T-helper 2 cell treated with Interferon-gamma antibody and Interleukin-4, amounts not matched to agents 5 μg/mL and 100 μg/mL, for 36 hours (primary cell): ENCODE data around the gene ARHGEF16.

Source experiments
- DNase-seq: peaks from one replicate; pipeline ENCODE4 v3.0.0; 2021; ENCODE audit warnings: low spot score
- H3K27ac Mint-ChIP-seq: one replicate; pipeline ENCODE4 v1.8.0; 2021; ENCODE audit warnings: mild to moderate bottlenecking, mixed read lengths
- H3K27me3 Mint-ChIP-seq: one replicate; pipeline ENCODE4 v1.8.0; 2021; ENCODE audit warnings: low read depth, mixed read lengths
- H3K36me3 Mint-ChIP-seq: one replicate; pipeline ENCODE4 v1.8.0; 2021; ENCODE audit warnings: low read depth, mixed read lengths
- H3K4me1 Mint-ChIP-seq: one replicate; pipeline ENCODE4 v1.8.0; 2021; ENCODE audit warnings: low read depth, mixed read lengths
- H3K4me3 Mint-ChIP-seq: one replicate; pipeline ENCODE4 v1.8.0; 2022; ENCODE audit warnings: mild to moderate bottlenecking, moderate library complexity, mixed read lengths
- H3K9me3 Mint-ChIP-seq: one replicate; pipeline ENCODE4 v1.8.0; 2021; ENCODE audit warnings: mixed read lengths

ARHGEF16 gene

GRCh38 chr1:3469849-3470649 lies 15.6 kb downstream of the ARHGEF16 start:
- no peak for DNase-seq
- Mint-ChIP-seq H3K4me1 (no peaks in the 10 kb centered on the region), H3K4me3 (no peak overlapping the region), H3K27ac (no peak overlapping the region), H3K36me3 (no peaks in the 10 kb centered on the region), H3K27me3 (no peaks in the 10 kb centered on the region), H3K9me3 (no peaks in the 10 kb centered on the region)

GRCh38 chr1:3470650-3471355 lies 16.3 kb downstream of the ARHGEF16 start:
- no peaks in the 10 kb centered on the region for H3K9me3 Mint-ChIP-seq
- H3K27me3 Mint-ChIP-seq: no peaks in the 10 kb centered on the region
- H3K36me3 Mint-ChIP-seq: no peaks in the 10 kb centered on the region
- H3K4me1 Mint-ChIP-seq: no peaks in the 10 kb centered on the region
- no peak overlapping the region for H3K27ac Mint-ChIP-seq
- no peak for DNase-seq
- no peak overlapping the region for H3K4me3 Mint-ChIP-seq

DNA sequence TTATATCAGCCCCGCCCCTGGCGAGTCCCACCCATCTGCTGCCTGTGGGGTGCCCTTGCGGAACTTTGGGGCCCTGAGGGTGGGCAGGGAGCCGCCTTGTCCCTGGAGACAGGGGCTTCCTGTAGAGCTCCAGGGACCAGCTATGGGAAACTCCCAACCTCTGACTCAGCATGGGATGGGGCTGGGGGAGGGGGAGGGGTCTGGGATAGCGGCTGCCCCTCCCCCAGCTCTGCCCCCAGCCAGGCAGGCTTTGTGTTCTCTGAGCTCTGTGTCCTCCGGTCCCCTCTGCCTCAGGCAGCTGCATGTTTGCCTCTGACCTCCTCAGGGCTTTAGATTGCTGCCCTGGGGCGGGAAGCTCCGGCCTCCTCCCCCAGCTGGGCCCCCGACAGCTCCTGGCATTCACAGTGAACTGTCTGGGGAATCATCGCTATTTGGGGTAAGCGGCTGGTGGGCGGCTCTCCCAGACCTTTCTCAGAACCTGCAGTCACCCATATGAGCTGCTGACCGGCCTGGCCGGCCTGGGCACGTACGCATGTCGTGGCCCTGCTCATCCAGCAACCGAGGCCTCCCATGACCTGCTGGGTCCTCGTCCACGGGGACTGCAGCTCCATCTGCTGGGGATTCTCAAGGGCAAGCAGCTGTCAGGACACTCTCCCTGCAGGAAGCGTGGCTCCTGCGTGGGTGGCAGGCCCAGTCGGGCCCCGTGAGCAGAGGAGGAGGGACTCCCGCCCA lies 17.1 kb downstream of the ARHGEF16 start:
- H3K9me3 Mint-ChIP-seq: no peaks in the 10 kb centered on the region

DNA sequence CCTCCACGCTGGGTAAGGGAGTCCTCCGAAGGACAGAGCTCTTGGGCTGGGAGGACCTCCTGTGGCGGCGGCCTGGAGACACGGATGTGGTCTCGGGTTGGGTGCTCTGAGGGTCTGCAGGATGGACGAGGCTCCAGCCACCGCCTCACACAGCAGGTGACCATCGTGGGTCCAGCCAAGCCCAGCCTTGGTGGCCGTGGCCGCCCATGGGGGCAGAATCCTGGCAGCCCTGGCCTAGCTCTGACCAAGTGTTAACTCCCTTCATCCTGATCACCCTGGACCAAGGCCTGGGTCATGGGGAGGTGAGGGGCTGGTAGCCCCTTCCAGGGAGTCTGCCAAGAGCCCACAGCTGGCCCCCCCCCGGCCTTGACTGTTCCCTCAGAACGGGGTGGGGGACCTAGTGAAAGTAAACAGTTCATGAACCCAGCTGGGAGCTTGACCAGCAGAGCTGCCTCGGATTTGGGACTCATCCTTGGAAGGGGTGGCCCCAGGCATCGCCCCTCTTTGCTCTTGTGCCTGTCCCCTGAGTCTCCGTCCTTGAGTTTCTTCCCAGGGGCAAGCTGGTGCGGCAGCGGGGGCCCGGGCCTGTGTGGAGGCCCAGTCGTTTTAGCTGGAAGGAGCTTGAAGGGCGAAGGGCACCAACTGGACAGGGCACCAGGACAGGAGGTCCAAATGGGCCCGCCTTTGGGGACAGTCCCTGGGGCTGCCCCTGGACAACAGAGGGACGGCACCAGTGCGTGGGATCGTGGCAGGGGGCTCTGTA lies 17.8 kb downstream of the ARHGEF16 start:
- H3K4me1 Mint-ChIP-seq: no peaks in the 10 kb centered on the region
- no peak overlapping the region for H3K4me3 Mint-ChIP-seq
- no peaks in the 10 kb centered on the region for H3K27me3 Mint-ChIP-seq
- no peaks in the 10 kb centered on the region for H3K9me3 Mint-ChIP-seq
- DNase-seq: no peak
- H3K36me3 Mint-ChIP-seq: no peaks in the 10 kb centered on the region
- H3K27ac Mint-ChIP-seq: no peak overlapping the region

More for the DNA sequence above, 17.1 kb downstream of the ARHGEF16 start:
- H3K27me3 Mint-ChIP-seq: no peaks in the 10 kb centered on the region
- H3K4me3 Mint-ChIP-seq: no peak overlapping the region
- no peaks in the 10 kb centered on the region for H3K36me3 Mint-ChIP-seq
- DNase-seq: no peak
- no peak overlapping the region for H3K27ac Mint-ChIP-seq
- H3K4me1 Mint-ChIP-seq: no peaks in the 10 kb centered on the region

GRCh38 chr1:3472906-3473305 lies 18.4 kb downstream of the ARHGEF16 start:
- no peak overlapping the region for H3K27ac Mint-ChIP-seq
- H3K27me3 Mint-ChIP-seq: no peaks in the 10 kb centered on the region
- no peaks in the 10 kb centered on the region for H3K9me3 Mint-ChIP-seq
- DNase-seq: no peak
- H3K4me1 Mint-ChIP-seq: no peaks in the 10 kb centered on the region
- no peaks in the 10 kb centered on the region for H3K36me3 Mint-ChIP-seq
- H3K4me3 Mint-ChIP-seq: no peak overlapping the region

DNA sequence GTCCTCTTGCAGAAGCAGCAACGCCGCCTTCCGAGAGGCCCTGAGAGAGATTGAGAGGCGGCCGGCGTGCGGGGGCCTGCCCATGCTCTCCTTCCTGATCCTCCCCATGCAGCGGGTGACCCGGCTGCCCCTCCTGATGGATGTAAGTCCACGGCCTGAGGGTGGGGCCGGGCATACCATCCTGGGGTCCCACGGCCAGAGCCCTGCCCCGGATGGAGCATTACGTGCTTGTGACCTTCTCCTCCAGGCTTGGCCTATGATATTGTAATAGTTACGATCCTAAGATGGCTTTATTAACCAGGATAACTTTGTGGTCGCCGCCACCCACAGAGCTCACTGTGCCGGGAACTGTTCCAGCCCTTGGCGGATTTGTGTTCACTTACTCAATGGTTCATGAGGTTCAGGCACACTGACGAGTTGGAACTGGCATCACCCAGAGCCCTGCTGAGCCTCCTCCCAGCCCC lies 18.9 kb downstream of the ARHGEF16 start:
- no peak overlapping the region for H3K27ac Mint-ChIP-seq
- H3K36me3 Mint-ChIP-seq: no peaks in the 10 kb centered on the region
- DNase-seq: no peak
- no peaks in the 10 kb centered on the region for H3K27me3 Mint-ChIP-seq
- H3K9me3 Mint-ChIP-seq: no peaks in the 10 kb centered on the region
- H3K4me3 Mint-ChIP-seq: no peak overlapping the region
- no peaks in the 10 kb centered on the region for H3K4me1 Mint-ChIP-seq

- Mint-ChIP-seq H3K36me3 (no peaks in the 10 kb centered on the region), H3K9me3 (no peaks in the 10 kb centered on the region), H3K27me3 (no peaks in the 10 kb centered on the region), H3K27ac (no peak overlapping the region), H3K4me1 (no peaks in the 10 kb centered on the region), H3K4me3 (no peak overlapping the region)
- no peak for DNase-seq
Measured at GRCh38 chr1:3474016-3474415, 19.6 kb downstream of the ARHGEF16 start.

GRCh38 chr1:3474421-3474820 lies 20.0 kb downstream of the ARHGEF16 start:
- no peak overlapping the region for H3K4me3 Mint-ChIP-seq
- H3K4me1 Mint-ChIP-seq: no peaks in the 10 kb centered on the region
- no peaks in the 10 kb centered on the region for H3K36me3 Mint-ChIP-seq
- H3K9me3 Mint-ChIP-seq: no peaks in the 10 kb centered on the region
- no peak for DNase-seq
- no peak overlapping the region for H3K27ac Mint-ChIP-seq
- H3K27me3 Mint-ChIP-seq: no peaks in the 10 kb centered on the region

DNA sequence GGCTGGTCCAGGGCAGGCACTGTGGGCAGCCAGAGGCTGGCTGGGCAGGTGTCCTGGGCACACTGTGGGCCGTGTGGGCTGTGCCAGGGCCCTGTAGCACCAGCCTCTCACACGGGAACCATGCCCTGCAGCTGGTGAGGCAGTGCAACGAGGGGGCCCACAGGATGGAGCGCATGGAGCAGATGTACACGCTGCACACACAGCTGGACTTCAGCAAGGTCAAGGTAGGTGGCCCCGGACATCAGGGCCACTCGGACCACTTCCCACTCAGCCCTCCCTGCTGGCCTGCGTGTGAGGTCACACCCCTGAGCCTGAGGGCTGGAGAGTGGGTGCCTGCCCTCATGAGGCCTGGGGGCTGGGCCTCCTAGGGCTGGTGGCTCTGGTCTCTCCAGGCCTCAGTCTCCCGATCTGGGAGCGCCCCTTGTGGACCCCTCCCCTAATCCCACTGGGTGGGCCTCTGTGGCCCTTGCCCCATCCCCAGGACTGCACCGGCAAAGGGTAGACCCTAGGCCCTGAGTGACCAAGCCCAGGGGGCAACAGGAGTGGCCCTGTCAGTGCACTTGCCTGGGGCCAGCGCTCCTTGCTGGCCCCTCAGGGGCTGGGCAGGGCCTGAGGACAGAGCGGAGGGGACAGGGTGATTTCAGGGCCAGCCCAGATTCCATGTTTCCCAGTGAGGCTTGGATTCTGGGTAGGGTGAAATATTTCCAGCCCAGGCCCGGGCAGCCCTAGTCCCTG lies 21.5 kb downstream of the ARHGEF16 start:
- H3K27ac Mint-ChIP-seq: no peak overlapping the region
- no peak for DNase-seq
- H3K27me3 Mint-ChIP-seq: no peaks in the 10 kb centered on the region
- H3K4me1 Mint-ChIP-seq: no peaks in the 10 kb centered on the region
- H3K4me3 Mint-ChIP-seq: no peak overlapping the region
- H3K9me3 Mint-ChIP-seq: no peaks in the 10 kb centered on the region
- H3K36me3 Mint-ChIP-seq: no peaks in the 10 kb centered on the region

GRCh38 chr1:3476666-3477065 lies 22.2 kb downstream of the ARHGEF16 start:
- no peak overlapping the region for H3K4me3 Mint-ChIP-seq
- no peaks in the 10 kb centered on the region for H3K27me3 Mint-ChIP-seq
- DNase-seq: no peak
- no peaks in the 10 kb centered on the region for H3K36me3 Mint-ChIP-seq
- no peaks in the 10 kb centered on the region for H3K4me1 Mint-ChIP-seq
- H3K27ac Mint-ChIP-seq: no peak overlapping the region
- H3K9me3 Mint-ChIP-seq: no peaks in the 10 kb centered on the region

- Mint-ChIP-seq H3K9me3 (no peaks in the 10 kb centered on the region), H3K4me1 (no peaks in the 10 kb centered on the region), H3K27ac (no peak overlapping the region), H3K36me3 (no peaks in the 10 kb centered on the region), H3K4me3 (no peak overlapping the region), H3K27me3 (no peaks in the 10 kb centered on the region)
- DNase-seq: no peak
Measured at GRCh38 chr1:3477241-3477995, 23.0 kb downstream of the ARHGEF16 start.

GRCh38 chr1:3478187-3478586 lies 23.7 kb downstream of the ARHGEF16 start:
- Mint-ChIP-seq H3K27ac (no peak overlapping the region), H3K9me3 (no peaks in the 10 kb centered on the region), H3K36me3 (no peaks in the 10 kb centered on the region), H3K4me3 (no peak overlapping the region), H3K4me1 (no peaks in the 10 kb centered on the region), H3K27me3 (no peaks in the 10 kb centered on the region)
- DNase-seq: no peak
